ENCODE results near the gene KLRC3.
"Not testable (repeated sequence)": the region's sequence is repeated elsewhere in the genome, so short reads cannot be mapped to it uniquely, and the experiment has no call there.

The KLRC3 gene

GRCh38 chr12:10372559-10372958 lies 47.8 kb downstream of the KLRC3 start:
- no peaks in the 10 kb centered on the region for H4K20me1 ChIP-seq (ENCODE audit: insufficient read depth, low read length, poor library complexity, severe bottlenecking)
- H3K4me3 ChIP-seq (ENCODE audit: low read length, poor library complexity, severe bottlenecking), result peak overlapping the region; percentile 27
- peak overlapping the region; percentile 45 for H3K4me2 ChIP-seq (ENCODE audit: low read depth, low read length, poor library complexity, severe bottlenecking)
- no peaks in the 10 kb centered on the region; the same call in 1 of the 2 replicates for H3K36me3 ChIP-seq (ENCODE audit: insufficient read depth, low read length)
- H3K27me3 ChIP-seq (ENCODE audit: insufficient read depth, low read length, poor library complexity, severe bottlenecking), result no peaks in the 10 kb centered on the region
- TF ChIP-seq EZH2phosphoT487 (IDR thresholded peaks at IDR 0.05; ENCODE audit: borderline replicate concordance), result no peak
- TF ChIP-seq CTCF (conservative IDR thresholded peaks at IDR 0.05; ENCODE audit: low read length), result no peak
- H3K9ac ChIP-seq (ENCODE audit: low read depth, low read length, poor library complexity, severe bottlenecking), result peak overlapping the region; percentile 51
- H2AFZ ChIP-seq (ENCODE audit: low read length), result peak overlapping the region; percentile 65
- no peaks in the 10 kb centered on the region for H3K9me3 ChIP-seq (ENCODE audit: insufficient read depth, low read depth, low read length)
- no peaks in the 10 kb centered on the region for H3K9me2 ChIP-seq (replicated peaks; ENCODE audit: low read depth, low read length)
- H3K4me1 ChIP-seq (ENCODE audit: insufficient read depth, low read length, poor library complexity, severe bottlenecking), result peaks cover 26% of the 10 kb centered on the region
- H3K79me2 ChIP-seq (ENCODE audit: insufficient read depth, low read length), result no peaks in the 10 kb centered on the region
- H3F3A ChIP-seq (ENCODE audit: low read depth), result no peaks in the 10 kb centered on the region

GRCh38 chr12:10371893-10372535 lies 48.4 kb downstream of the KLRC3 start:
- Histone ChIP-seq H3K9ac (ENCODE audit: low read depth, low read length, poor library complexity, severe bottlenecking) (peak overlapping the region; percentile 51), H3K4me1 (ENCODE audit: insufficient read depth, low read length, poor library complexity, severe bottlenecking) (peaks cover 26% of the 10 kb centered on the region), H3K4me2 (ENCODE audit: low read depth, low read length, poor library complexity, severe bottlenecking) (peak overlapping the region; percentile 45)
- H4K20me1 ChIP-seq (ENCODE audit: insufficient read depth, low read length, poor library complexity, severe bottlenecking); H2AFZ ChIP-seq (ENCODE audit: low read length); H3K36me3 ChIP-seq (ENCODE audit: insufficient read depth, low read length); H3K9me2 ChIP-seq (replicated peaks; ENCODE audit: low read depth, low read length); H3K27me3 ChIP-seq (ENCODE audit: insufficient read depth, low read length, poor library complexity, severe bottlenecking); H3K79me2 ChIP-seq (ENCODE audit: insufficient read depth, low read length); H3K4me3 ChIP-seq (ENCODE audit: low read length, poor library complexity, severe bottlenecking); H3K9me3 ChIP-seq (ENCODE audit: insufficient read depth, low read depth, low read length); H3F3A ChIP-seq (ENCODE audit: low read depth): not testable (repeated sequence)

GRCh38 chr12:10369557-10370415 lies 50.6 kb downstream of the KLRC3 start:
- H3K36me3 ChIP-seq (ENCODE audit: insufficient read depth, low read length), result no peaks in the 10 kb centered on the region
- H2AFZ ChIP-seq (ENCODE audit: low read length), result no peak overlapping the region
- no peaks in the 10 kb centered on the region for H3K27me3 ChIP-seq (ENCODE audit: insufficient read depth, low read length, poor library complexity, severe bottlenecking)
- no peaks in the 10 kb centered on the region for H3F3A ChIP-seq (ENCODE audit: low read depth)
- H3K9me2 ChIP-seq (replicated peaks; ENCODE audit: low read depth, low read length), result no peaks in the 10 kb centered on the region
- no peak overlapping the region for H3K9ac ChIP-seq (ENCODE audit: low read depth, low read length, poor library complexity, severe bottlenecking)
- no peak overlapping the region for H3K4me3 ChIP-seq (ENCODE audit: low read length, poor library complexity, severe bottlenecking)
- peaks cover 37% of the 10 kb centered on the region for H3K4me1 ChIP-seq (ENCODE audit: insufficient read depth, low read length, poor library complexity, severe bottlenecking)
- H3K4me2 ChIP-seq (ENCODE audit: low read depth, low read length, poor library complexity, severe bottlenecking), result no peak overlapping the region
- no peak for TF ChIP-seq CTCF (conservative IDR thresholded peaks at IDR 0.05; ENCODE audit: low read length)
- TF ChIP-seq EZH2phosphoT487 (IDR thresholded peaks at IDR 0.05; ENCODE audit: borderline replicate concordance), result no peak
- H3K9me3 ChIP-seq (ENCODE audit: insufficient read depth, low read depth, low read length), result no peaks in the 10 kb centered on the region
- no peaks in the 10 kb centered on the region for H3K79me2 ChIP-seq (ENCODE audit: insufficient read depth, low read length)
- H4K20me1 ChIP-seq (ENCODE audit: insufficient read depth, low read length, poor library complexity, severe bottlenecking), result no peaks in the 10 kb centered on the region

Data from Loucy (cell line).